ENCODE results near the gene SPAG6.

SPAG6 gene

DNA sequence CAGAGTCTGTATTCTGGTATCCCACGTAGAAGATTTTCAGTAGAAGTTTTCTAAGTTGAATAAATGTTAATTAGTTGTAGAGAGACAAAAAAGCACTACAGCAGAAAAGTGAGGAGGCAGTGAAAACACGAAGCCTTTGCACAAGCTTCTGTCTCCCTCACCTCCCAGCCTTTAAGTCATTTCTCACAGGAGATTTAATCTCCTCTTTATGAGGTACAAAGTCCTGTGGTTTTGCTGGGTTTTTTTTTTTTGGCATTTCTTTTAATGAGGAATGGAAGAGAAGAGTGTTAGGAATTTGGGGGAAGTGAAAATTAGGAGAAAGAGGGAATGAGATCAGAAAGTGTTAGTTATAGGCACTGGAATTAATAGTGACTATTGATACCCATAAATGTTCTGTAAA is 21.5 kb downstream of the SPAG6 start:
- Histone ChIP-seq H3K27me3 (ENCODE audit: low read depth, low read length) (no peaks in the 10 kb centered on the region), H3K27ac (ENCODE audit: low read length) (no peak overlapping the region), H3K4me3 (ENCODE audit: low read depth in 1 of 2, low read length in 2 of 2) (no peak overlapping the region), H3K36me3 (ENCODE audit: control insufficient read depth in 1 of 2, insufficient read depth in 2 of 2, low read length in 2 of 2) (no peaks in the 10 kb centered on the region), H3K9me3 (ENCODE audit: control insufficient read depth in 1 of 2, low read length in 2 of 2) (no peaks in the 10 kb centered on the region), H3K4me1 (ENCODE audit: control insufficient read depth in 1 of 2, insufficient read depth in 2 of 2, low read length in 2 of 2) (no peaks in the 10 kb centered on the region)

DNA sequence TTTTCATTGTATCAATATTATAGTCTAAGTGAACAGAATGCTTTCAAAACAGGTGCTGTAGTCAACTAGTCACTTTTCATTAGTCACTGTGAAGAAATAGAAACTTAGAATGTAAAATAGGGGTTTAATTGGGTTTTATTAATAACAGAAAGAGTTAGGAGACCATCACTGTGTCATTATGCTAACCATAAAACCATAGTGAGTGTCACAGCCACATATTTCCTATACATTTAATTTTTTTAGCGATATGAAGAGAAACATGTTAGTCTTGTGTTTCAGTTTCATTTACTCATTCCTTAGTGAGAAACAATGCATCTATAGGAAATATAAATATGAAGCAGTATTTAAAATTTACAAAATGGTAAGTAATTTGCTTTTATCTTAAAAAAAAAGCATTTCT is 22.2 kb downstream of the SPAG6 start:
- H3K9me3 ChIP-seq (ENCODE audit: control insufficient read depth in 1 of 2, low read length in 2 of 2) = no peaks in the 10 kb centered on the region
- H3K27ac ChIP-seq (ENCODE audit: low read length) = no peak overlapping the region
- H3K4me1 ChIP-seq (ENCODE audit: control insufficient read depth in 1 of 2, insufficient read depth in 2 of 2, low read length in 2 of 2) = no peaks in the 10 kb centered on the region
- no peaks in the 10 kb centered on the region for H3K27me3 ChIP-seq (ENCODE audit: low read depth, low read length)
- no peaks in the 10 kb centered on the region for H3K36me3 ChIP-seq (ENCODE audit: control insufficient read depth in 1 of 2, insufficient read depth in 2 of 2, low read length in 2 of 2)
- H3K4me3 ChIP-seq (ENCODE audit: low read depth in 1 of 2, low read length in 2 of 2) = no peak overlapping the region

DNA sequence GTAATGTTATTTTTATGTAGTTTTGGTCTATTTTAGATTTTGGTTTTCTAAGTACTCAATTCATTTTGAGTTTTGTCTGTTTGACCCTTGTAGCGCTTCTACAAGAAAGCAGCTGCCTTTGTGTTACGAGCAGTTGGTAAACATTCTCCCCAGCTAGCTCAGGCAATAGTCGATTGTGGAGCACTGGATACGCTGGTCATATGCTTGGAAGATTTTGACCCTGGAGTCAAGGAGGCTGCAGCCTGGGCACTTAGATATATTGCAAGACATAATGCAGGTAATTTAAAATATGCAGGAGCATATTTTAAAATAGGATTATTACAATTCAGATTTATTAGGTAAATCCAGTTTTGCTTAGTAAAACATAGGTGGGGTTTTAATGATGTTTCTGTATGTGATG is 23.1 kb downstream of the SPAG6 start:
- H3K4me3 ChIP-seq (ENCODE audit: low read depth in 1 of 2, low read length in 2 of 2) = no peak overlapping the region
- no peaks in the 10 kb centered on the region for H3K9me3 ChIP-seq (ENCODE audit: control insufficient read depth in 1 of 2, low read length in 2 of 2)
- no peak overlapping the region for H3K27ac ChIP-seq (ENCODE audit: low read length)
- H3K4me1 ChIP-seq (ENCODE audit: control insufficient read depth in 1 of 2, insufficient read depth in 2 of 2, low read length in 2 of 2) = no peaks in the 10 kb centered on the region
- H3K36me3 ChIP-seq (ENCODE audit: control insufficient read depth in 1 of 2, insufficient read depth in 2 of 2, low read length in 2 of 2) = no peaks in the 10 kb centered on the region
- no peaks in the 10 kb centered on the region for H3K27me3 ChIP-seq (ENCODE audit: low read depth, low read length)

DNA sequence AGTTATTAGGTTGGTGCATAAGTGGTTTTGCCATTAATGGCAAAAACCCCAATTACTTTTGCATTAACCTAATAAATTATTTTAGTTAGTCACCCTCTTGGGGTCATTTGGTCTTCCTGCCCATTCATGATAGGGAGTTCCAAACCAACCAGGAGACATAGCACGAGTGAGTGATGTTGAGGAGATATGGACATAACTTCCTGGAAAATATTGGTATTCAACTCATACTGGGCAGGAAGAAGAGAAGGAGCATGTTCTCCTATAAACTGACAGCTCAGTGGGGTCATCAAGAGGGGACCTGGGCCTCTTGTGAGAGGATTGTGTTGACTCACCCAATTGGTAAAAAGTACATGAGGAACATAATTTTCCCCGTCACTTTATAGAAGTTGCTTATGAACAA is 23.7 kb downstream of the SPAG6 start:
- no peaks in the 10 kb centered on the region for H3K4me1 ChIP-seq (ENCODE audit: control insufficient read depth in 1 of 2, insufficient read depth in 2 of 2, low read length in 2 of 2)
- no peaks in the 10 kb centered on the region for H3K9me3 ChIP-seq (ENCODE audit: control insufficient read depth in 1 of 2, low read length in 2 of 2)
- H3K4me3 ChIP-seq (ENCODE audit: low read depth in 1 of 2, low read length in 2 of 2) = no peak overlapping the region
- H3K36me3 ChIP-seq (ENCODE audit: control insufficient read depth in 1 of 2, insufficient read depth in 2 of 2, low read length in 2 of 2) = no peaks in the 10 kb centered on the region
- H3K27me3 ChIP-seq (ENCODE audit: low read depth, low read length) = no peaks in the 10 kb centered on the region
- no peak overlapping the region for H3K27ac ChIP-seq (ENCODE audit: low read length)

DNA sequence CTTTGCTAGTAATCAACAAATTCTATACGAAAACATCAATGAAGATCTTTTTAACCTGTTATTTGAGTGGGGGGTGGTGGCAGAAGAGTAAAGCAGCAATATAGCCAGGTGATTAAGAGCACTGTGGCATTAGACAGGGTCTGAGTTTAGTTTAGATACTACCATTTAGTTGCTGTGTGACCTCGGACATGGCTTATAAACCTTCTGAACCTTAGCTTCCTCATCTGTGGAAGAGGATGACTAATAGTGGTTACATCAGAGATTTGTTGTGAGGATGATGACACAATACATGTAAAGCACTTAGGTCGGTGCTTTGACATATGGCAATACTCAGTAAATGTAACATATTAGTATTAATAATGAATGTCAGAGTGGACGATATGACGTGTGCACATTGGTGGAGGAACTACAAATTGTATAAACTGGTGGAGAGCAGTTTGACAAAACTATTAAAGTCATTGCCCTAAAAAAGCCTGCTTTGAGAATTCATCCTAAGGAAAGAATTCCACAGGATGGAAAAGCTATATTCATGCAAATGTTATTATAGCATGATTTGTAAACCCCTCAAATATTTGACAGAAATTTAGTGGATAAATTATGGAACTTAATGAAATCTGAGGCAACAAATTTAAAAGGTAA is 24.3 kb downstream of the SPAG6 start:
- no peaks in the 10 kb centered on the region for H3K9me3 ChIP-seq (ENCODE audit: control insufficient read depth in 1 of 2, low read length in 2 of 2)
- H3K27me3 ChIP-seq (ENCODE audit: low read depth, low read length) = no peaks in the 10 kb centered on the region
- H3K36me3 ChIP-seq (ENCODE audit: control insufficient read depth in 1 of 2, insufficient read depth in 2 of 2, low read length in 2 of 2) = no peaks in the 10 kb centered on the region
- H3K4me3 ChIP-seq (ENCODE audit: low read depth in 1 of 2, low read length in 2 of 2) = no peak overlapping the region
- H3K4me1 ChIP-seq (ENCODE audit: control insufficient read depth in 1 of 2, insufficient read depth in 2 of 2, low read length in 2 of 2) = no peaks in the 10 kb centered on the region
- no peak overlapping the region for H3K27ac ChIP-seq (ENCODE audit: low read length)

DNA sequence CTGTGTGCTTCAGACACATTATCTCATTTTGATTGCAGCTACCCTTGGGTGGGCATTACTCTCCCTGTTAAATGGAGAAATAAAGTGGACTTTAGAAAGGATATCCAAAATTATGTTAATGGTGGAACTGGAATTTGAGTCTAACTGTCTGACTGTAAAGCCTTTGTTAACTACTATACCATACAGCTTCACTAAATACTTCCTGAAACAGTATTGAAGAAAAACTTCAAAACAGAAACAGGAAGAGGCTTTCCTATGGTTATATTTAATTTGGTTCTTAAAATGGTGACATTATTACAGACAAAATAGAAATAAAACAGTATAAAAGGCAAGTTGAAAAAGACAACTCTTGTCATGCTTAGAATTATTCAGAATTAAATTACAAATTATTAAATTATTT is 25.0 kb downstream of the SPAG6 start:
- Histone ChIP-seq H3K4me3 (ENCODE audit: low read depth in 1 of 2, low read length in 2 of 2) (no peak overlapping the region), H3K27ac (ENCODE audit: low read length) (no peak overlapping the region), H3K27me3 (ENCODE audit: low read depth, low read length) (no peaks in the 10 kb centered on the region), H3K4me1 (ENCODE audit: control insufficient read depth in 1 of 2, insufficient read depth in 2 of 2, low read length in 2 of 2) (no peaks in the 10 kb centered on the region), H3K9me3 (ENCODE audit: control insufficient read depth in 1 of 2, low read length in 2 of 2) (no peaks in the 10 kb centered on the region), H3K36me3 (ENCODE audit: control insufficient read depth in 1 of 2, insufficient read depth in 2 of 2, low read length in 2 of 2) (no peaks in the 10 kb centered on the region)

DNA sequence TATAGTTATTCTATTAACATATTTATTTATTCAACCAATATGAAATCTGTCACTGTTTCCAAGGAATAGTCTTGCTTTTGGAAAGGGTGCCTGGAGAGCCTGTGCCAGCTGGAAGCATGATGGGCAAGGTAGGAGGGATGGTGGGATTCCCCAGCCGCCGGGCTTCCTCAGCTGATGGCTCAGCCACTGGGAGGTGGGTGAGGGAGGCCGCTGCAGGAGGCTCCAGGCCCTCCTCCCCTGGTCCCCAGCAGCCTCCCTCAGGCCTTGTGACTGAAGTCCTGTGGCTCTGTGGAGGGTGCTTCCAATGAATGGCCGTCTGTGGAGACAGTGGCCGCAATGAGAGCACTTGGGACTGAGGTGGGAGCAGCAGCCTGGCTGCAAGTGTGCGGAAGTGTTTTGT is 27.0 kb downstream of the SPAG6 start:
- no peaks in the 10 kb centered on the region for H3K4me1 ChIP-seq (ENCODE audit: control insufficient read depth in 1 of 2, insufficient read depth in 2 of 2, low read length in 2 of 2)
- H3K4me3 ChIP-seq (ENCODE audit: low read depth in 1 of 2, low read length in 2 of 2) = no peak overlapping the region
- no peaks in the 10 kb centered on the region for H3K9me3 ChIP-seq (ENCODE audit: control insufficient read depth in 1 of 2, low read length in 2 of 2)
- H3K36me3 ChIP-seq (ENCODE audit: control insufficient read depth in 1 of 2, insufficient read depth in 2 of 2, low read length in 2 of 2) = no peaks in the 10 kb centered on the region
- no peak overlapping the region for H3K27ac ChIP-seq (ENCODE audit: low read length)
- H3K27me3 ChIP-seq (ENCODE audit: low read depth, low read length) = no peaks in the 10 kb centered on the region

DNA sequence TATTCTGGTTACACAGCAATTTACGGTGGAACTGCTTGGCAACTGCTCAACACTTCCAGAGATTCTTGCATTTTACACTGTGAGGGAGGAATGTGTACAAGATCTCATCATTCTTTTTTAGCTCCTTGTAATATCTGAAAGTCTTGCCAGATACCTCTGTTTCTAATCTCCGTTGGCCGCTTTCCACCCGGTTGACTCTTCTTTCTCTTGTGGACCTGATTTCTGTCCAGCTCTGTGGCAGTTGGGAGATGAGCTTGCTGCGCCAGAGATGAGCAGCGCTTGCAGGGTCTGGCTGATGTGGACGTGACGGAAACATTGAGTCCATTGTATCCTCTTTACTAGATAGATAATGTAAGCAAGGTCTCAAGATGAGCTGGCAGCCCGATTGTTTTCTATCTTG is 27.6 kb downstream of the SPAG6 start:
- no peak overlapping the region for H3K27ac ChIP-seq (ENCODE audit: low read length)
- H3K9me3 ChIP-seq (ENCODE audit: control insufficient read depth in 1 of 2, low read length in 2 of 2) = no peaks in the 10 kb centered on the region
- no peaks in the 10 kb centered on the region for H3K4me1 ChIP-seq (ENCODE audit: control insufficient read depth in 1 of 2, insufficient read depth in 2 of 2, low read length in 2 of 2)
- H3K4me3 ChIP-seq (ENCODE audit: low read depth in 1 of 2, low read length in 2 of 2) = no peak overlapping the region
- no peaks in the 10 kb centered on the region for H3K36me3 ChIP-seq (ENCODE audit: control insufficient read depth in 1 of 2, insufficient read depth in 2 of 2, low read length in 2 of 2)
- H3K27me3 ChIP-seq (ENCODE audit: low read depth, low read length) = no peaks in the 10 kb centered on the region

DNA sequence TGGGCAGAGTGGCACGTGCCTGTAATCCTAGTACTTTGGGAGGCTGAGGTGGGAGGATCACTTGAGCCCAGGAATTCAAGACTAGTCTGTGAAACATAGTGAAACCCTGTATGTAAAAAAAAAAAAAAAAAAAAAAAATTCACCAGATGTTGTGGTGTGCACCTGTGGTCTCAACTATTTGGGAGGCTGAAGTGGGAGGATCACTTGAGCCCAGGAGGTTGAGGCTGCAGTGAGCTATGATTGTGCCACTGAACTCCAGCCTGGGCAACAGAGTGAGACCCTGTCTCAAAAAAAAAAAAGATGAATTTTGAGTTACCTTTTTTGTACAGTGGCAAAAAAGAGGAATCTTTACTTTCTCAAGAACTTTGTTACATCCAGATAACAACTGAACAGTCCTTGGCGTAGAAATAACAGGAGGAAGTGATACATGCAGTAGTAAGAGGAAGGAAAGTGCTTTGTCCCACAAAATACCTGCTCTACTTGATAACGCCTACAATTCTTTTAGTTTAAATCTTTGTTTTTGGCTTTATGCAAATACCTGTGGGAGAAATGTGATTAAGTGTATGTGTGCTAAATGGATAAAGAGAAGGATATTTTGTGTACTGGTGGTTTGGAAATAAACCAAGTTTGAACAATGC is 29.3 kb downstream of the SPAG6 start:
- H3K4me3 ChIP-seq (ENCODE audit: low read depth in 1 of 2, low read length in 2 of 2) = no peak overlapping the region
- no peak overlapping the region for H3K27ac ChIP-seq (ENCODE audit: low read length)
- no peaks in the 10 kb centered on the region for H3K4me1 ChIP-seq (ENCODE audit: control insufficient read depth in 1 of 2, insufficient read depth in 2 of 2, low read length in 2 of 2)
- no peaks in the 10 kb centered on the region for H3K27me3 ChIP-seq (ENCODE audit: low read depth, low read length)
- no peaks in the 10 kb centered on the region for H3K9me3 ChIP-seq (ENCODE audit: control insufficient read depth in 1 of 2, low read length in 2 of 2)
- H3K36me3 ChIP-seq (ENCODE audit: control insufficient read depth in 1 of 2, insufficient read depth in 2 of 2, low read length in 2 of 2) = no peaks in the 10 kb centered on the region

DNA sequence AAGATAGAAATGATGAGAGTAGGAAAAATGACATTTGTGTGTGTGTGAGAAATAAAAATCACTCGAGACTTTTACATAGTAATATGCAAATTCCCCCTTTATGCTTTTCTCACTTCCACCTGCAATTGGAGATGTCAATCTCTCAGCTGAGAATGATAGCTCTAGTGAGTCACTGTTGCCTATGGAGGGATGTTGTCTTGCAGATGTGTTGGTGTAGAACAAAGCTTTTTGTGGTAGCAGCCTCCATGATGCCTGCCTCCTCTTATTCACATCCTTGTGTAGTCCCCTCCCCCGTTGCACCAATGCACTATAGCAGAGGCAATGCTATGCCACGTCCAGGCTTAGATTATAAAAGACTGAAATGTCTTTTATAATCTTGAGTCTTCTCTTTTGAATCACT is 33.8 kb downstream of the SPAG6 start:
- no peaks in the 10 kb centered on the region for H3K4me1 ChIP-seq (ENCODE audit: control insufficient read depth in 1 of 2, insufficient read depth in 2 of 2, low read length in 2 of 2)
- no peaks in the 10 kb centered on the region for H3K36me3 ChIP-seq (ENCODE audit: control insufficient read depth in 1 of 2, insufficient read depth in 2 of 2, low read length in 2 of 2)
- no peaks in the 10 kb centered on the region for H3K27me3 ChIP-seq (ENCODE audit: low read depth, low read length)
- no peak overlapping the region for H3K27ac ChIP-seq (ENCODE audit: low read length)
- no peak overlapping the region for H3K4me3 ChIP-seq (ENCODE audit: low read depth in 1 of 2, low read length in 2 of 2)
- H3K9me3 ChIP-seq (ENCODE audit: control insufficient read depth in 1 of 2, low read length in 2 of 2) = no peaks in the 10 kb centered on the region

DNA sequence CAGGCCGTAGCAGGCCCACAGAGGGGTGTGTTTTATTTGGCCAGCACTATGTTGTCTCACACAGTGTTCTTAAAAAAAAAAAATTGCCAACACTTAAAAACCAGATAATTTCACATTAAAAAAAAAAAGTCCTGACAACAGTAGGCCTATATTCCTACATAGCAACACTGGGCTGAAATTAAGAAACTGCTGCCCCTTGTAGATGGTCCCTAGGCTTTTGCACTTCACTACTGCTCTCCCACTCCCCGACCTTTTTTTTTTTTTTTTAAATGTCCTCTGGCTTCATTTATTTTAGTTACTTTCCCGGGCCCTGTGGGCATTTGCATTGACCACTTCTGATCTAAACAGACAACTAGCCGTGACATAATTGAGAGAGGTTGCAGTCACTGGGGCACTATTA is 36.0 kb downstream of the SPAG6 start:
- no peak overlapping the region for H3K4me3 ChIP-seq (ENCODE audit: low read depth in 1 of 2, low read length in 2 of 2)
- H3K4me1 ChIP-seq (ENCODE audit: control insufficient read depth in 1 of 2, insufficient read depth in 2 of 2, low read length in 2 of 2) = no peaks in the 10 kb centered on the region
- H3K27ac ChIP-seq (ENCODE audit: low read length) = no peak overlapping the region
- H3K36me3 ChIP-seq (ENCODE audit: control insufficient read depth in 1 of 2, insufficient read depth in 2 of 2, low read length in 2 of 2) = no peaks in the 10 kb centered on the region
- no peaks in the 10 kb centered on the region for H3K9me3 ChIP-seq (ENCODE audit: control insufficient read depth in 1 of 2, low read length in 2 of 2)
- H3K27me3 ChIP-seq (ENCODE audit: low read depth, low read length) = no peaks in the 10 kb centered on the region

DNA sequence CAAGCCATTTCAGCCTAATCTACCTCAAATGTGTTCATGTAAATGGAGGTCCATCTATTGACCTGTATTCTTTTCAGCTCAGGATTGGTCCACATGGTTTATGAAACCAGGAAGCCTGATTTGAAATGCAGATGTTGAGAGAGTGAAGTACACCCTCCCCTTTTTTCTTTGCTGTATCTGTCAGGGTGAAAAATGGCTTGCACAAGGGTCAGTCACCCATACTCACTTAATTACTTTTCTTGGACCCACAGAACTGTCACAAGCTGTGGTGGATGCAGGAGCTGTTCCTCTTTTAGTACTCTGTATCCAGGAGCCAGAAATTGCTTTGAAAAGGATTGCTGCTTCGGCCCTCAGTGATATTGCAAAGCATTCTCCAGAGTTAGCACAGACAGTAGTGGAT is 41.2 kb downstream of the SPAG6 start:
- H3K27me3 ChIP-seq (ENCODE audit: low read depth, low read length) = no peaks in the 10 kb centered on the region
- no peak overlapping the region for H3K27ac ChIP-seq (ENCODE audit: low read length)
- no peaks in the 10 kb centered on the region for H3K36me3 ChIP-seq (ENCODE audit: control insufficient read depth in 1 of 2, insufficient read depth in 2 of 2, low read length in 2 of 2)
- H3K9me3 ChIP-seq (ENCODE audit: control insufficient read depth in 1 of 2, low read length in 2 of 2) = no peaks in the 10 kb centered on the region
- no peaks in the 10 kb centered on the region for H3K4me1 ChIP-seq (ENCODE audit: control insufficient read depth in 1 of 2, insufficient read depth in 2 of 2, low read length in 2 of 2)
- H3K4me3 ChIP-seq (ENCODE audit: low read depth in 1 of 2, low read length in 2 of 2) = no peak overlapping the region

Measured in muscle layer of duodenum (tissue), 2 donors.